ENCODE results near the gene NAA10. TPM values are rescaled to one million over a fixed set of nuclear protein-coding genes. Genes with fewer than 3 reads are reported as not detected.

NAA10 gene
- total RNA-seq, 1 donor from 2014 or later, result 83.7 TPM

DNA sequence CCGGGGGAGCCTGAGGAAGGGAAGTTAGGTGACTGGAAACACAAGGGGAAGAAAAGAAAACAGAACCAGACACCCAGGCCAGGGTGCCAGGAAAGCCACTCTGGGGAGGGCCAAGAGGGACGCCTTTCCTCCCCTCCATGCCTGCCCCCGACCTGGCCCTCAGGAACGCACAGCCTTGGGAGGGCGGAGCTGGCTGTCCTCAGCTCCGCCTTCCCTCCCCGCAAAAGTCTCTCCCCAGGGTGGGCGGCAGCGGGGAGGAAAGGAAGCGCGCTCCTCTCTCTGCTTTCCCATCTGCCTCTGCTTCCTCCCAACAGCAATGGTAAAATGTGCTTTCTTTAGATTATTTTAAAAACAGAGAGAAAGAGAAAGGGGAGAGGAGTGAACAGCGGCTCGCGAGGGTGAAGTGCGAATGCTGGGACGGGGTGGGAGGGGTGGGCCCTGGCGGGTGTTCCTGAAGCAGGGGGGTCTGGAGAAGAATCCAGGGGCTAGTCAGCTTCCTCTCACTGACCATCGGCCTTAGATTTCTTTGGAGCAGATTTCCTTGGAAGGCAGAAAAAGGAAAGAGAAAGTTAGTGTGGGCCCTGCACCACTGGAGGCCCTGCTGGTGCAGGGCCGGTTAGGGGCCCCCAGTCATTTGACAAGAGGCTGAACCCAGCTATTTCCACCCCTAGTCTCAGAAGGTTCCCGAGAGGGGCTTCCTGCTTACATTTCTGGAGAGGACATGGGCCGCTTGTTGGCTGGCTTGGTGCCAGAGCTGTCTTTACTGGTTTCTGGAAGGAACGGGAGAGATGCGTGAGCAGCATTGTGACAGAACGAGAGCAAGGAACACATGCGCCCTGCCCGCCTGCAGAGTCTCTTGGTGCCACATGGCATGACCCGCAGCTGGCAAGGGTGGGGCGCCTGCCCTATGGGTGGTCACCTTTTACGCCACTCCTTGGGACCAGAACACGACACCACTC lies 14.3 kb upstream of the NAA10 start:
- DNase-seq (ENCODE audit: low spot score), result no peak

DNA sequence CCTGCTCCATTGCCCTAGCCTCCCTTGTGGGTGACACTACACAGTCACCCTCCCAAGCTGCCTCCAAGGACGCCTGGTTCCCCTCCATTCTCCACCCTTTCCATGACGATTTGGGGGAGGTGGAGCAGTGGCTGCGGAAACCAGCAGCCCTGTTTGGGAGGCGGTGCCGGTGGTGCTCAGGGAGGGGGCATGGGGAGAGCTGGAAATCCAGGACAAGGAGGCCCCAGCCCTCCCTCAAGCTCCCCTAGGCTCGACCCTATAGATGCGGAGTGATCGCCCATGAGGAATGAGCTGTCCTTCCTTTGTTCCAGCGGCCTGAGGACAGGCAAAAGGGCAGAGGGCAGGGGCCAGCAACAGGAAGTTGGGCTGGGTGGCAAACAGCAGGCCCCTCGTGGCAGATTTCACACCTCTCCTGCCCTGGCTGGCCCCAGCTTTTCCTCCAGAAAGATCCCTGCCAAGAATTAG lies 13.2 kb upstream of the NAA10 start:
- no peak for DNase-seq (ENCODE audit: low spot score)

DNA sequence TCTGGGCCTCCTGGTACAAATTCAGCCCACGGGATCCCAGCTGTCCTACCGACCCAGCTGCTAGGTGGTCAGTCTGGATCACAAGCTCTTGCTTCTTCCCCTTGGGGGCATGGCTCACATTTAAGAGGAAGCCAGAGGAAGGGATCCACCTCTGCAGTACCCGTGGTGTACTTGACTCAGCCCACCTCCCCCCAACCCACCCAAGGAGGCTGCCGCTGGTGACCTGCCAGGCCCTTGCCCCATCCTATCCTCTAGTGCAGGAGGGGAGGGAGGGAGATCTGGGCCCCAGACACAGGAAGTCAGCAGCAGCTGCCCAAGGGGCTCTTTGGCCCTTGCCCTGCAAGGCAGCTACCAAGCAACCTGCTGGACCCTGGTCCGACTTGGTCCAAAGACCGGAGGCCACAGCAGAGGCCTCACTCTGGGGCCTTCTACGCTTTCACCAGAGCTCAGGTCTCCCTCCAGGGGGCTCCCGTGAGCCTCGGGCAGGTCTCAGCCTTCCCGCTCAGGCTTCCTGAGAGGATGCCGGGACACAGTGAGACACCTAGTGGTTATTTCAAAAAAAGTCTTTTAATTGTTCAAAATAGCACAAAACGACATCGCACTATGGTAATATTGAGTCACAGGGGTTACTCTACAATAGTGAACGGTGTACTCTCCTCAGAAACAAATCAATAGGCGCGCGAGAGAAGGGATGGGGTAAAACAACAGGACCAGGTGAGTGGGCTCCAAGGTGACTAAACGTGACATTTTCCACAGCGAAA lies 12.4 kb upstream of the NAA10 start:
- no peak for DNase-seq (ENCODE audit: low spot score)

- no peak for DNase-seq (ENCODE audit: low spot score)
Observed at GRCh38 chrX:153945956-153946943, 11.4 kb upstream of the NAA10 start.

GRCh38 chrX:153944800-153945150 lies 9.9 kb upstream of the NAA10 start:
- no peak for DNase-seq (ENCODE audit: low spot score)

GRCh38 chrX:153944140-153944799 lies 9.4 kb upstream of the NAA10 start, which contains the start of gene RENBP:
Gene RENBP, minus strand, starts transcription at chrX:153944643. Its CDS starts 33 bp downstream, at chrX:153944610.
- no peak for DNase-seq (ENCODE audit: low spot score)

DNA sequence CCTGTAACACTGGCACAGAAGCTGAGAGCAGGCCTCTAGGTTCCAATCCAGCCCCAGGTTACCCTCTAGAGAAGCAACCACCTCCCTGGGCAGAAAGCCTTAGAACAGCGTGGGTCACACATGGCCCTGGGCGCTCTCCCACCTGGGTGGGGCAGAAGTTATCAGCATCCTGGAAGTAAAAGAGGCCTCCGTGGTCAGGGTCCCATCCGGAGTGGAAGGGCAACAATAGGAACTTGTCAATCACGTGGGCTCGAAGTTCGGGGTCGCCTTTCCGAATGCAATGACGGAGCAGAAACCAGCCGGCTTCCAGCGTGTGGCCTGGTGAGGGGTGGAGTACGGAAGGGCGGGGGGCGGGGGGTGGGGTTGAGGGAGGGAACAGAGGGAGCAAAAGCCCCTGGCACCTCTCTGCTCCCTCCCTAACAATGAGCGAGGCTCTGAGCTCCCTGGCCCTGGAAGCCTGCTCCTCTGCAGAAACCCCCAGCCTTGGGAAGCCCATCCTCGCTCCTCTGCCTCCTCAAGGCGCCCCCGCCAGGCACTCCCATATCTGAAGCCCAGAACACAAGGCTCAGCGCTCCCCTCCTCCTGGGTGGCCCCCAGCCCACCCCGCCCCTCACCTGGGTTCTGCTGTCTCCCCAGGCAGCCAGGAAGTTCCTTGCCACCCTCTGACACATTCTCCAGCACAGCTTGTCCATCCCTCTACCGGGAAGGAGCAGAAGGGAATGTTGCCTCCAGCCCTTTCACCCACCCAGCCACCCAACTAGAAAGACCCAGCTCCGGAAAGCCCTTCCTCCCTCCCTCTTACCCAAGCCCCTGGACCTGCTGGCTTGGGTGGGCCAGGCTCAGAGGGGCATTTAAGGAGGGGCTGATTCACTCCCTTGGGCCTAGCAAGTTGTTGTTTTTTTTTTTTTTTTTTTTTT lies 6.8 kb upstream of the NAA10 start:
- no peak for DNase-seq (ENCODE audit: low spot score)

GRCh38 chrX:153939573-153939972 lies 4.7 kb upstream of the NAA10 start:
- DNase-seq (ENCODE audit: low spot score), result no peak

- DNase-seq (ENCODE audit: low spot score), result no peak
Observed at GRCh38 chrX:153938226-153938786, 3.5 kb upstream of the NAA10 start.

GRCh38 chrX:153937056-153937455 lies 2.2 kb upstream of the NAA10 start:
- no peak for DNase-seq (ENCODE audit: low spot score)

DNA sequence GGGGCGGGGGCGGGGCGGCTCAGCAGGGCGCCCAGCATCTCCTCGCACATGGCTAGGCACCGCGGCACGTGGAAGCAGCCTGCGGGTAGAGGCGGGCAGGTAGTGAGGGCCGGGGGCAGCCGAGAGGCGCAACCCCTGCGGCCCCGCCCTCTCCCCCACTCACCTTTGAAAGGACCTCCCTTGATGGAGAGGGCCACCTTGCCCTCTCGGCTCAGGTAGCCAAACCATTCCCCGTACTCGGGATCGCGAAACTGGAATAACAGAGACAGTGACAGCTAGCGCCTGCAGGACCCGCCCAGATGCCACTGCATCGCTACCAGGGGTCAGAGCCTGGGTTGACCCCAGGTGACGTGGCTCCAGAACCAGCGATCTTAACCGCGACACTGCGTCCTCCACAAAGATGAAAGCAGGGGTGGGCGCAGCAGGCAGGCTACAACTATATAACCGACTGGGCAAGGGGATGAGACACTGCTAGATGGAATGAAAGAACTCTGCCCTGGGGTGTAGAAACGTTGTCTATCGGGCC lies 552 bp upstream of the NAA10 start:
- no peak for DNase-seq (ENCODE audit: low spot score)

GRCh38 chrX:153934148-153934761 lies 582 bp downstream of the NAA10 start:
- no peak for DNase-seq (ENCODE audit: low spot score)

GRCh38 chrX:153933748-153934147 lies 1.1 kb downstream of the NAA10 start:
- no peak for DNase-seq (ENCODE audit: low spot score)

DNA sequence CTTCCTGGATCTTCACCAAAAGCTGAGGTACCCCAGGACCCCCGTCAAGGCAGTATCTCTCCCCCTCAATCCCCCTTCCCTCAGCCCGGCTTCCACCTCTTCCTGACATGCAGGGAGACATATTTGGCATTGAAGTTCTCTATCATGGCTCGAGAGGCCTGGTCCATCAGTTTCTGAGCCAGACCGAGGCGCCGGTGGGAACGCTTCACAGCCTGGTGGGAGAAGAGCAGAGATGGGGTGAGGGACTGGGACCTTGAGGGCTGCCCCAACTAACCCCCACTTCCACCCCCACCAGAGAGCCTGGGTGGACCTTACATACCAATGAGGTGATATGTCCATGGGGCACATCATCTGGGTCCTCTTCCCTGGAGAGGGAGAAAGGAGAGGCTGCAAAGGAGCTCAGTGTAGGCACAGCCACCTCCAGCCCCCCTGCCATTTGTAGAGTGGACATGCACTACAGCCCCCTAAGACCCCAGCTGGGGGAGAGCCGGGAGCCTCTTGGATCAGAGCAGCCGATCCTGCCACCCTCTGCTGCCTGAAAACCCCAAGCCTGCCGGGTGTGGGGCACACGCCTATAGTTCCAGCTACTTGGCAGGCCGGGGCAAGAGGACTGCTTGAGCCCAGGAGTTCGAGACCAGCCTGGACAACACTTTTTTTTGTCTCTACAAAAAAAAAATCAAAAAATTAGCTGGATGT lies 2.5 kb downstream of the NAA10 start:
- no peak for DNase-seq (ENCODE audit: low spot score)

- DNase-seq (ENCODE audit: low spot score), result no peak
Observed at GRCh38 chrX:153931748-153932147, 3.1 kb downstream of the NAA10 start.

DNA sequence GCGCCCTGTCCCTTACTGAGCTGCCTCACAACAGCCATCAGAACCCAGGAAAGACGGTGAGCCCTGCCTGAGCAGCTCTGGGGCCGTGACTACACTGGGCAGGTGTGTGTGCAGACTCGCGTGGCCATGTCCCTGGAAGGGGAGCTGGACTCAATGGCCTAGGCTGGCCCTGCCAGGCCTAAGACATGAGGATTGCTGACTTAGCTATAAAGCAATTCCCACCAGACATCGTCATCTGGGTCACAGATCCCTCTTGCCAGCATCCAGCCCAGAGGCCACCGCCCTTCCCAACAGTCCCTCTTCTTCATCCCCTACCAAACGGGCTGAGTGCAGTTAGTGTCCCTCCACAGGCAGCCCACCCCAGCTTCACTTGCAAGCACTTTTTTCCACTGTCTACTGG lies 3.7 kb downstream of the NAA10 start:
- no peak for DNase-seq (ENCODE audit: low spot score)

GRCh38 chrX:153930011-153930910 lies 4.6 kb downstream of the NAA10 start:
- DNase-seq (ENCODE audit: low spot score), result no peak
